Stimulated activated CD4-positive, alpha-beta T cell treated with anti-CD3 and anti-CD28 coated beads, Interleukin-2, amount 100 ng/mL, for 48 hours (primary cell): ENCODE data around the gene P2RX4.
A peak's percentile ranks its signal among the peaks of the same experiment; 100 is the strongest.
"Not testable (repeated sequence)": the region's sequence is repeated elsewhere in the genome, so short reads cannot be mapped to it uniquely, and the experiment has no call there.

Experiments used
- DNase-seq, 2 donors: peaks; one replicate each; pipeline ENCODE4 v3.0.0-alpha.2; 2020

Gene P2RX4

DNA sequence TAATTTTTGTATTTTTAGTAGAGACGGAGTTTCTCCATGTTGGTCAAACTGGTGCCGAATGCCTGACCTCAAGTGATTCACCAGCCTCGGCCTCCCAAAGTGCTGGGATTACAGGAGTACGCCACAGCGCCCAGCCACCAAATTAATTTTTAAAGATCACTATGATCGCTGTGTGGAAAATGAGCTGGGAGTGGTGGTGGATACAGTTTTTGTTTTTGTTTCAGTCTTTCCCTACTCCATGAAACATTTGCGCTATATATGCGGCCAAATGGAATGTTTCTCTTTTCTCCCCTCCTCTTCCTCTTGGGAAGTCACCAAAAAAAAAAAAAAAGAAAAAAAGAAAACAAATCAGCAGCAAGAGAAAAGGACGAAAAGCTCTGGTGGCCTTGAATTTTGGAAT, 20.8 kb upstream of the P2RX4 start:
- no peak for DNase-seq

- DNase-seq, result no peak
Measured at GRCh38 chr12:121189619-121190155, 20.2 kb upstream of the P2RX4 start.

- no peak for DNase-seq
Measured at GRCh38 chr12:121190523-121191031, 19.4 kb upstream of the P2RX4 start.

DNA sequence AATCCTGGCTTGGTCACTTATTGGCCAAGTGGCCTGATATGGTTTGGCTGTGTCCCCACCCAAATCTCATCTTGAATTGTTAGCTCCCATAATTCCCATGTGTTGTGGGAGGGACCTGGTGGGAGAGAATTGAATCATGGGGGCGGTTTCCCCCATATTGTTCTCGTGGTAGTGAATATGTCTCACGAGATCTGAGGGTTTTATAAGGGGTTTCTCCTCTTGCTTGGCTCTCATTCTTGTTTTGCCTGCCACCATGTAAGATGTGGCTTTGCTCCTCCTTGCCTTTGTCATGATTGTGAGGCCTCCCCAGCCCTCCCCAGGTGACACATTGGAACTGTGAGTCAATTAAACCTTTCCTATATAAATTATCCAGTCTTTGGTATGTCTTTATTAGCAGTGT, 18.8 kb upstream of the P2RX4 start:
- DNase-seq, result no peak

- no peak for DNase-seq
Measured at GRCh38 chr12:121196902-121197301, 13.0 kb upstream of the P2RX4 start.

DNA sequence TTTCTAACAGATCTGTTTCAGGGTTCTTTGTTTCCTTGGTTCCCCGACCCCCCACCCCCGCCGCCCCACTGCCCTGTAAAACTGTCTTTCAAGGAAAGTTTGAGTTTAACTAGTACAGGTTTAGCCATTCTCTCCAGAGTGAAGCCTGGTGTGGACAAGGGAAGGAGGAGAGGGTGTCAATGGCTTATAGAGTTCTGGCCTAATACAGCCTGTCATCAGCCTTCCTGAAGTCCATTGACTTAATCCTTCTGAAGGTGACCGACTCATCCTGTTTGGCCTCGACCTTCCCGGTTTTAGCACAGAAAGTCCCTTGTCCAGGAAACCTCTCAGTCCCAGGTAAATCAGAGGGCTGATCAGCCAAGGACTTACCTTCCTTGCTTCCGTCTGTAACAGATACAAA, 11.0 kb upstream of the P2RX4 start:
- DNase-seq, result no peak

- not testable (repeated sequence) for DNase-seq
Measured at GRCh38 chr12:121201140-121201539, 8.8 kb upstream of the P2RX4 start.

DNA sequence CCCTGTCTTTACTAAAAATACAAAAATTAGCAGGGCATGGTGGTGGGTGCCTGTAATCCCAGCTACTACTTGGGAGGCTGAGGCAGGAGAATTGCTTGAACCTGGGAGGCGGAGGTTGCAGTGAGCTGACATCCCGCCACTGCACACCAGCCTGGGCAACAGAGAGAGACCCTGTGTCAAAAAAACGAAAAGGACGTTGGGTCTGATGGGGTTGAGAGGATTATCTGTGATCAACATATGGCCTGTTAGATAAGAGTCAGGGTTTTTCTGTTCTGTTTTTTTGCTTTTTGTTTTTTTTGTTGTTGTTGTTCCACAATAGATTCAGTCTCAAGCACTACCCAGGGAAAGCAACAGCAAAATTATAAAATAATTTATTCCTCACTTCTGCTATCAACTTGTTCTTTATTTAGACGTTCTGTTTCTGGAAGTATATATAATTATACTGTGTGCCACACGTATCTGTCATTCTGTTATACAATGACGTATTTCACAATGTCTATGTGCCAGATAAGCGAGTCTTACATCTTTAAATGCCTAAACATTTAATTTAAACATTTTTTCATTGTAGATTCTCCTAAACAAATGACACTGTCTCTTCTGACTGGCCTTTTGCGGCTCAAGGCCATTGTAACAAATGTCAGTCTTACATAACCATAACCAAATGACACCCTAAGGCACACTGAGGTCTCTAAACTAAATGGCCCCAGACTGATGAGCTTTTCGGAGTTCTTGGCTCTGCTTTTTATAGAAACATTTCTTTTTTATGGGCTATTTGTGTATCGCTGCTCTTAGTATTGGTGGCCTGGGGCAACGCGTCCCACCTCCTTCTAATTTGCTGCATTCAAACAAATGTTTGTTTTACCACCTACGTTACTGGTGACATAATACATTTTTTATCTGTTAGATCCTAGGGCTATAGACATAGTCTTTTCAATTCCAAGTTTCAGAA, 7.2 kb upstream of the P2RX4 start:
- no peak for DNase-seq

- DNase-seq, result no peak
Measured at GRCh38 chr12:121203482-121203881, 6.4 kb upstream of the P2RX4 start.

DNA sequence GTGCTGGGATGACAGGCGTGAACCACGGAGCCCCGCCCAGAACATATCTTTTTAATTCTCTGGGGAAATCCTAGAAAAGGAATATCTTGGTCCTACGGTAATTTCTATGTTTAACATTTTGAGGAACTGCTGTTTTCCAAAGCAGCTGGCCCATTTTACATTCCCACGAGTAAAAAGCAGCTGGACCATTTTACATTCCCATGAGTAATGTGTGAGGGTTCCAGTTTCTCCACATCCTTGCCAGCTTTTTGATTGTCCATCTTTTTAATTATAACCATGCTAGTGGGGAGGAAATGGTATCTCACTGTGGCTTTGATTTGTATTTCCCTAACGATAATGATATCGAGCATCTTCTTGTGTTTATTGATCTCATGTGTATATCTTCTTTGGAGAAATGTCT, 4.4 kb upstream of the P2RX4 start:
- no peak for DNase-seq

DNA sequence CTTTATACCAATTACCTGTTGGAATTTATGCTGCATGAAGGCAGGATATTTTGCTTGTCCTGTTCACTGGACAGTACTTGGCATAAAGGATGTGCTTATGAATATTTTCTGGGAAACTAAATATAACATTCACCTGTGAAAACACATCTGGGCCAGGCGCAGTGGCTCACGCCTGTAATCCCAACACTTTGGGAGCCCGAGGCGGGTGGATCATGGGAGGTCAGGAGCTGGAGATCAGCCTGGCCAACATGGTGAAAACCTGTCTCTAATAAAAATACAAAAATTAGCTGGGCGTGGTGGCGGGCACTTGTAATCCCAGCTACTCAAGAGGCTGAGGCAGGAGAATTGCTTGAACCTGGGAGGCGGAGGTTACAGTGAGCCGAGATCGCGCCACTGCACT, 1.4 kb upstream of the P2RX4 start:
- not testable (repeated sequence) for DNase-seq

DNA sequence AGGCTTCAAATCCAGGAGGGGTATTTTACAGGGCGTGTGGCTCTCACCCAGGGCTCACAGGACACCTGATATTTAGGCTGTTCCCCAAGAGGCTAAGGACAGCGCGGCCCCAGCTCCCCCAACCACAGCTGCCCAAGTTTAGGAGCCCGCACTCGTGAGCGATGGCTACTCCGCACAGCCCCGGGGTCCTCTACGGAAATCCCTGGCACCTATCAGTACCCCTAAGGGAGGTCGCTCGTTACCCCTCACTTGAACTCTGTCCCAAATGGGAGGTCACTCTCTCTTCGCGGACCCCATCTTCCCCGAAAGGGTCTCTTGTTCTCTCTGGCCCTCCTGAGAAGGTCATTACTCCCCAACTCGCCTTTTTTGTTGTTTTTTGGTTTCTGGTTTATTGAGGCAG, 708 bp upstream of the P2RX4 start:
- DNase-seq, result no peak

DNA sequence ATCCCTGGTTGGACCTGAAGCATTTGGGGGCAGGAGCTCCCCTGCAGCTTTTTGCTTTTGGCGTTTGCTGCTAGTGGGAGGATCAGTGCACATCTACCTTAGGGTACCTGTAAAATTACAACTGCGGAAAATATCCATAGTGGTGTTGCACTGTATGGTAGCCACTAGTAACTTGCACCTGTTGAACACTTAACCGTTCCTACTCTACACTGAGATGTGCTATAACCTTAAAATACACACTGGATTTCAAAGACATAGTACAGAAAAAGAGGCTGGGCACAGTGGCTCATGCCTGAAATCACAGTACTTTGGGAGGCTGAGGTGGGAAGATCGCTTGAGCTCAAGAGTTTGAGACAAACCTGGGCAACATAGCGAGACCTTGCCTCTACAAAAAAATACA, 2.9 kb downstream of the P2RX4 start:
- DNase-seq, result no peak

DNA sequence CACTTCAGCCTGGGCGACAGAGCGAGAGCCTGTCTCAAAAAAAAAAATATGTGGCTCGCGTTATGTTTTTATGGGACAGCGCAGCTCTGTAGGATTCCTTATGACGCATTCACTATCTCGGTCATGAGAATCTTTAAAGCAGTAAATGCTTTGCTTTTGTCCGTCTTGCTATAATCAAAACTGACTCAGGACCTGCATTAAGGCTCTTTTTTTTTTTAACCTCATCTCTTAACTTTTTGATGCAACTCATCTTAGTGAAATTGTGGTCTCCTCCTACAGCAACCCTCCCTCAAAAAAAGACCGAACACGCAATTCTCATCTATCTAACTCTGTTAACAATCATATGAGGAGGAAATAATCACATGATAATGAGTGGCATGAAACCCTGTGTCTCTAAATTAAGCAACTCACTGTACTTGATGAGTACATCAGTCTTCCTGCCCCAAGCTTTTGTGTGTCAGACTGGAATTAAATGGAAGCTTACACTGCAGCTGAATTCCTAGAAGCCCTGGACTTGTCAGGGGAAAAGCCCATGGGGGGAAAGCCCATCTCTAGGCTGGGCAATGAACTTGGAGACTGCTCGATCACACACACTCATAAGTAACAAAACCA, 4.3 kb downstream of the P2RX4 start:
- DNase-seq, result peak in 1 of 2 donors; percentile 24

GRCh38 chr12:121214855-121215745, 5.2 kb downstream of the P2RX4 start:
- no peak for DNase-seq

DNA sequence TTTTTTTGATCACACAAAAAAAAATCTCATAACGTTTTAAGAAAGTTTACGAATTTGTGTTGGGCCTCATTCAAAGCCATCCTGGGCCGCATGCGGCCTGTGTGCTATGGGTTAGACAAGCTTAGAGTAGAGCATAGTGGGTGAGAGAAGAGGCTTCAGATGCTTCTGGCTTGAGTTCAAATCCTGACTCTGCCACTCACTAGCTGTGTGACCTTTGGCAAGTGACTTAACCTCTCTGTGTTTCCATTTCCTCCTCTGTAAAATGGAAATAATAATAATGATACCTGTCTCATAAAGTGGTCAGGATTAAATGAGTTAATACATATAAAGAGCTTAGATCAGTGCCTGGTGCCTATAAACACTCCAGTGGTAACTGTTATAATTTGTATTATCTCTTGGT, 6.2 kb downstream of the P2RX4 start:
- no peak for DNase-seq

- DNase-seq, result no peak
Measured at GRCh38 chr12:121217063-121217462, 7.1 kb downstream of the P2RX4 start.

- DNase-seq, result no peak
Measured at GRCh38 chr12:121217761-121218160, 7.8 kb downstream of the P2RX4 start.

DNA sequence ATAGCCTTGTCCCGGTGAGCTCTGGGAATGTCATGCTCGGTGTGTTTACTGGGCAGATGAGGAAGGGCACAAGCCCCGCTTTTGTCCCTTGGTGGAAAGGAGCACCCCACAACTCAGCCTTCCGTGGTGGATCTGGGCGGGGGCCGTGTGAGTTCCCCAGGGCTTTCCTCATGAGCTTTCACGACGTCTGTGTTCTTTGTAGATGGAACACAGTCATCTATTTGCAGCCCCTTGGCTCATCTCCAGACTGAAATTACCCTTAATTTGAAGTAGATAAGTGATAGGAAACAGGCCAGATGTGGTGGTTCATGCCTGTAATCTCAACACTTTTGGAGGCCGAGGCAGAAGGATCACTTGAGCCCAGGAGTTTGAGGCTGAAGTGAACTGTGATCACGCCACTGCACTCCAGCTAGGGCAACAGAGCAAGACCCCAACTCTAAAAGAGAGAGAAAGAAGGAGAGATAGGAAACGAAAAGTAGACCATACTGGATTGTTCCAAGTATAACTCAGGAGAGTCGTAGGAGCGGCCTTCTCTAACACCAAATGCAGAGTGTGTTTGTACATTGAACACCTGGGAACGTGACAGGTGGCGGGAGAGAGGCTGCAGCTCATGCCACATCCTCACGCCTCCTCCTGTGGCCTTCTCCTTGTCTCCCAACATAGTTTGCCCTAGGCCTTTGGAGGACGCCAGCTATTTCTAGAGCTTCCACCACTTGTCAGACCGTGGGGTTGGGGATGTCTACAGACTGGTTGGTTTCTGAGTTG, 8.8 kb downstream of the P2RX4 start:
- no peak for DNase-seq

- no peak for DNase-seq
Measured at GRCh38 chr12:121219353-121219986, 9.5 kb downstream of the P2RX4 start.

DNA sequence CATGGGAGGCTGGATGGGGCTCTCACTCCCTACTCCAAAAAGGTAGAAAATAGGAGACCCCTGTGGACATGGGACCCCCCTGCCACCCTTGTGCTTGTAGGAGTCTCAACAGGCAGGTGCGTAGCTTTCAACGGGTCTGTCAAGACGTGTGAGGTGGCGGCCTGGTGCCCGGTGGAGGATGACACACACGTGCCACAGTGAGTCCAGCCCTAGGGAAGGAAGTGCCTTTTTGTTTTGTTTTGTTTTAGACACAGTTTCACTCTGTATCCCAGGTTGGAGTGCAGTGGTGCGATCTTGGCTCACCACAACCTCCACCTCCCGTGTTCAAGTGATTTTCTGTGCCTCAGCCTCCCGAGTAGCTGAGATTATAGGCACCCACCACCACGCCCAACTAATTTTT, 12.9 kb downstream of the P2RX4 start:
- DNase-seq, result no peak
